ENCODE measurements around the gene TRIM33.

TRIM33 gene

DNA sequence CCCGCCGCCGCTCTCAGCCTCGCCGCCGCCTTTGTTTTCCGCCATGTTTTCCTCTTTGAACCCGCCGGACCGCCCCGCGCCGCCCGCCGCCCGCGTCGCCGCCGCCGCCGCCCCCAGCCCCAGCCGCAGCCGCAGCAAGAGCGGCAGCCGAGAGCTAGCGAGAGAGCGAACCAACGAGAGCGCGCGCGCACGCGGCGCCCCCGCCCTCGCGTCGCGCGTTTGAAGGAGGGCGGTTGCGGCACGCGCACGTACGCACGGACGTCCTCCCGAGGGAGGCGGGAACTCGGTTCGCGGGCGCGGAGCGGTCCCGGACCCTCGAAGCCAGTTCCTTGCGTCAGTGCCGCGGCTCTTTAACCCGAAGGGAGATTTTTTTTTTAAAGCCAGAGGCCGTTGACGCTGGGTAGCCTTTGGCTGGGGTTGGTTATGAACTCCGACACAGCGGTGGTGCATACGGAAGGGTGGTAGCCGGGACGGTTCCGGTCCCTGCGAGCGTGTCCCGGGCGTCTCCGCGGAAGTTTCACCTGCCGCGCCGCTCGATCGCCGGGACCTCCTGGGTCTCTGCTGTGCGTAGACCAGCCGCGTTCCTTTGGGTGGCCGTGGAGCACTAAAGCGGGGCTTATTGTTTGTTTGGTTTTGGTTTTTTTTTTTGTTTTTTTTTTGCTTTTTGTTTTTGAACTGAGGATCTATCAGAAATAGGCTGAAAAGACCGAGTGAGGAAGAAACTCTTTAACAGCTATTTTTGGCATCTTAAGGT is at the start of gene TRIM33:
TRIM33 (minus strand) TSS at position 172 of the 754 bp plus-strand sequence; CDS start at position 45, 127 bp downstream.
- DNase-seq, result peak; percentile 96

DNA sequence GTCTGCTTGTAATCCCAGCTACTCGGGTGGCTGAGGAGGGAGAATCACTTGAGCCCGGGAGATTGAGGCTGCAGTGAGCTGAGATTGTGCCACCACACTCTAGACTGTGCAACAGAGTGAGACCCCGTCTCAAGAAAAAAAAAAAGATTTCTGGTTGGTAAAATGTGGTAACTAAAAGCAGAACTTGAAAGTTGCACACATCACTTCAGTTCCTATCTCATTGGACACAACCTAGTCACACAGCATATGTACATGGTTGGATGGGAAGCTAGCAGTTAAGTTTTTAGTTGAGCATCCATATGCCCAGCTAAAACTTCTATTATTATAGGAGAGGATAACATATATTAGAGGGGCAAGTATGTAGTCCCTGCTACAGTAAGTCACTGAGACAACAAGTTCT is 48.4 kb upstream of the TRIM33 start:
- no peak for DNase-seq

DNA sequence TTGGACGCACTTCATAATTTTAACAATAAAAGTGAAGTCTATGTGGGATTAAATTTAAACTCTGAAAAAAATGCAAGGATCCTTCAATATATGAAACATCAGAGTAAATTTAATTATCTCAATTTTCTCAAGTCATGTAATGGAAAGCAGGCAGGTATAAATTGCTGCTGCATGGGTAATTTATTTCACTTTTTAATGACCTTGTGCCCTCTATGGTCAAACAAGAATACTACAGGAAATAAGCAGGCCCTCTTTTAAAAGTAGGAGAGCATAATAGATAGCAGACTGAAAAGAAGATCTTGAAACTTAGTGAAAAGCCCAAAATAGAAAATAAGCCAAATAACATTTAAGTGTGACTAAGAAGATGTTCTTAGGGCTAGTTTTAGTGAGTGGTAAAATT is 47.5 kb upstream of the TRIM33 start:
- no peak for DNase-seq

DNA sequence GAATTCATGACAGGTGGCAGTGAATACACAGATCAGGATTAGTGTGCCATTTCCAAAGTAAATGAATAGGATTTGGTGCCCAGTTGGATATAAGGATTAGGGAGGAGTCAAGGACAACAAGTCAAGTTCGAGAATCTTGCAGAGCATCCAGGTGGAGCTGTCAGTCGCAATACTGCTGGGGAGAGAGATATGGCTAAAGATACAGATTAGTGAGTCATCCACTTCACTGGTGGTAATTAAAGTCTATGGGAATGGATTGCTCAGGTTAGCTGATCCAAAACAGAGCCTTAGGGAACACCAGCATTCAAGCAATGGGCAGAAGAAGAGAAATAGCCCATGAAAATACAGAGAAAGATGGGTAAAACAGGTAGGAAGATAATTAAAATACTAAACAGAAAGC is 43.6 kb upstream of the TRIM33 start:
- DNase-seq, result no peak

DNA sequence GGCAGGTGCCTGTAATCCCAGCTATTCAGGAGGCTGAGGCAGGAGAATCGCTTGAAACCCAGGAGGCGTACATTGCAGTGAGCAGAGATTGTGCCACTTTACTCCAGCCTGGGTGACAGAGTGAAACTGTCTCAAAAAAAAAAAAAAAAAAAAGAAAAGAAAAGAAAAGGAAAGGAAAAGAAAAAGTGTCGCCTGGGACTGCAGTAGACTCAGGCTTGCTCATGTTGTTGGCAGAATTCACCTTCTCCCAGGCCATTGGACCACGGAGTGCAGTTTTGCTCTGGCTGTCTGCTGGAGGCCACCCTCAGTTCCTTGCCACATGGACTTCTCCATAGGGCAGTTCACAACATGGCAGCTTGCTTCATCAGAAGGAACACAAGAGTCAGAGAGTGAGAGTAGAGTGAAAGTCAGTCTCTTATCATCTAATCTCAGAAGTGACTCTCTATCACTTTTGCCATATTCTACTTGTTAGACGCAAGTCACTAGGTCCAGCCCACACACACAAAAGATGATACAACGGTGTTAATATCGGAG is 41.2 kb upstream of the TRIM33 start:
- DNase-seq, result no peak

DNA sequence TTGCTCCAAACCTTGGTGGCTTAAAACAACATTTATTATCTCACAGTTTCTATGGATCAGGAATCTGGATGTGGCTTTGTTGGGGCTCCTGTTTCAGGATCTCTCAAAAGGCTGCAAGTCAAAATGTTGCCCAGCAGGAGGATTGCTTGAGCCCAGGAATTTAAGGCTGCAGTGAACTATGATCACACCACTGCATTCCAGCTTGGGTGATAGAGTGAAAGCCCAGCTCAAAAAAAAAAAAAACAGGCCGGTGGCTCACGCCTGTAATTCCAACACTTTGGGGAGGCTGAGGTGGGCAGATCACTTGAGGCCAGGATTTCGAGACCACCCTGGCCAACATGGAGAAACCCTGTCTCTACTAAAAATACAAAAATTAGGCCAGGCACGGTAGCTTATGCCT is 40.4 kb upstream of the TRIM33 start:
- no peak for DNase-seq

DNA sequence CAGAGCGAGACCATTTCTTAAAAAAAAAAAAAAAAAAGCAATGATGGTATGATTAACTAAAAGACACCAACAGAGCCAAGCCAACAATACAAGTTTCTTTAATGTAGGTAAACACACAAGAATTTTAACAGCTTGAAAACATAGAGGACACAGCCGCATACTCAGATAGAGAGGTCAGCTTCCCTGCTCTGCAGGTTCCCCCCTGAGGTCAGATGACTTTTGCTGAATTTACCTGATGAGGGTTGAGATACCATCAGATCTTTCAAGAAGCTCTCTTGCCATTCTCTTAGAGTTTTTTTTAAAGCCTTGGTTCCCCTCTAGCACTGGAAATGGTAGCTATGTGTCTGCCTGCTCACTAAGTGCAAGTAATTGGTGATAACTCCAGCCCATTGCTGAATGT is 39.3 kb upstream of the TRIM33 start:
- no peak for DNase-seq

DNA sequence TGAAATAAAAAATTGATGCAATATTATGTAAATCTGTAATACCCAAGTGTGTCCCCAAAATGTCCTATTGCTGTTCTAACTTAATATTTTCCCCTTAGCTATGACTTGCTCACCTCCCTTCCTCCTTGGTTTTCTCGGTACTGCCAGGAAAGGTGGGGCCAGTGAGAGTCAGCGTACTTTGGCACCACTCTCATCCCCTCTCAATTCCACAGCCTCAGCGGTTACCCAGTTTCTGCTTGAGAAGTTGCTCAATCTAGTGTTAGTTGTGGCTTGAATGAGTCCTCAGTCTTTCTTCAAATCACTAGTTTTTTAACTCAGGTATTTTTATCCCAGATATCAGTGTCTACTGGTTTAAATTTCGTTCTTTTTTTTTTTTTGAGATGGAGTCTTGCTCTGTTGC is 38.1 kb upstream of the TRIM33 start:
- no peak for DNase-seq

DNA sequence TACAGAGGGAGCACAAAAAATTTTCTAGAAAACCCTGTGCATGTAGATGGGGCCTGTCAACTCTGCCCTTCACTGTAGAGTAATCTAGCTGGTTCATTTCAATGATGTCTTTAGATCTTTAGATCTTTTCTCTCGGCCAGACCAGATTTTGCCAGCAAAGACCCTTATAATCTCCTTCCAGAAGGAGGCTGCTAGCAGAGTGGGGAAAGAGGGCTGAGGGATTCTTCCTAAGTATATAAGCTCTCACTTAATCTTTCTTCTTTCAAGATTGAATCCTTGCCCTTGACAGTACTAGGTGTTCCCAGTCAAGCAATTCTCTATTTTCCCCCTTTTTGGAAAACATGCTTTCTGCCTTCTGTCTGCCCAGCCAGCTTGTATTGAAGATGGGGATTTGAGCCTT is 36.1 kb upstream of the TRIM33 start:
- DNase-seq, result no peak

DNA sequence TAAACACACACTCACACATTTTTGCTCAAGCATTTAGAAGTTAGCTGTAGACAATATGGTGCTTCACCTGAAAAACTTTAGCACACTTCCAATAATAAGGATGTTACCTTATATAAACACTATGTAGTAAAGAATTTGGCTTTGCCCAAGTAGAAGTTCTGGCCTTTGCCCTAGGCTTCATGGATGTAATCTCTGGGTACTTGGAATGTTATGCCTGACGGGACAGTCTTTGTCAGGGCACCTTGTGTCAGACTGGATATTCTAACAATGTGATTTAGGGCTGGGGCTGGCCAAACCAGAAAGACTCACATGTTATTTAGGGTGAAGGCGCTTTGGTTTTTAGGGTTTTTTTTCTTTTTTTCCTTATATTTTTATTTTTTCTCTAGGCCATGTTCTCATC is 34.8 kb upstream of the TRIM33 start:
- DNase-seq, result no peak

DNA sequence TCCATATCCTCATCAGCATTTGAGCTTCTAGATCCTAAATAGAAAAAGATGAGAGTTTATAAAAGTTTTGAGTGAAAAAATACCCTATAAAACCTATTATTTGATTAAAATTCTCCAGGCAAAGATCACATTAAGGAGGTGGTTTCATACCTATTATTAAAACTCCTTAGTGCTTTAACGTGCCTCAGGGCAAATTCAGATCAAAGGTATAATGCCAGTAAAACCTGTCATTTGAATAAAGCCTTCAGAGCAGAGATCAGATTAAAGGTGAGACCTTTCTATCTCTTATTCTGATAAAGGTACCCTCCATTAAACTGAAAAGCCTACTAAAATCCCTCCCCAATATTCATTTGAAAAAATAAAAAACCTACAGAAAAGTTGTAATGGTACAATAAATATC is 34.3 kb upstream of the TRIM33 start:
- no peak for DNase-seq

DNA sequence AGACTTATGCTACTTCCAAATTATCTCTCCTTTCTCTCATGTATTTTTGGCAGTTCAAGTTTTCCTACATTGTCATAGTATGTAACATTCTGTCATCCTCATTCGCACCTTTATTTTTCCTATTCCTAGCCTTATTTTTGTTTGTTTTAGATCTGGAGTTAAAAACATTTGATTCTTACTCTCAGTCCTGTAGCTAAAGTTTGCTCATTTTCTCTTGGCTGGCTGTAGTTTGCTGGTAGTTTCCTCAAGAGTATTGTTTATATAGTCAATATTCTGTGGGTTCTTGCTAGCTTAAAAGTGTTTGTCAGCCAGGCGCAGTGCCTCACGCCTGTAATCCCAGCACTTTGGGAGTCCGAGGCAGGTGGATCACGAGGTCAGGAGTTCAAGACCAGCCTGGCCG is 29.8 kb upstream of the TRIM33 start:
- DNase-seq, result no peak

DNA sequence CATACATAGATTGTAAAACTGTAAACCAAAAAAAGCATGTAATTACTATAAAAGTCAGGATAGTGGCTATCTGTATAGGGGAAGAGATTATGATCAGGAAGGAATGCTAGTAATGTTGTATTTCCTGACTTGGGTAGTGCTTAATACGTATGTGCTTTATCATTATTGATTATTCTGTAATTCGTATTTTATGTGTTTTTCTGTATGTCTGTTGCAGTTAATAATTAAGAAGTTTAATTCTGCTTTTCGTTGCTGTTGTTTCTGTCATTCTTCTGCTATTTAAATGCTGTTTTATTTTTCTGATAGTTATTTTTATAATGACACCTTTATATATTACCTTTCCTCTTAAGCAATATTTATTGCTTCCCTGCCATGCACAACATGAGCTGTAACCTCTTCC is 29.3 kb upstream of the TRIM33 start:
- no peak for DNase-seq

DNA sequence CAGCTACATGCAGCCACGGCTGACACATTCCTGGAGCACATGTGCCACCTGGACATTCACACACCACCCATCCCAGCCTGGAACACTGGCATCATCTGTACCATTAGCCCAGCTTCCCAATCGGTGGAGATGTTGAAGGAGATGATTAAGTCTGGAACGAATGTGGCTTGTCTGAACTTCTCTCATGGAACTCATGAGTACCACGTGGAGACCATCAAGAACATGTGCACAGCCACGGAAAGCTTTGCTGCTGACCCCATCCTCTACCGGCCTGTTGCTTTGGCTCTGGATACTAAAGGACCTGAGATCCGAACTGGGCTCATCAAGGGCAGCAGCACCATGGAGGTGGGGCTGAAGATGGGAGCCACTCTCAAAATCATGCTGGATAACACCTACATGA is 25.0 kb upstream of the TRIM33 start:
- DNase-seq, result no peak

DNA sequence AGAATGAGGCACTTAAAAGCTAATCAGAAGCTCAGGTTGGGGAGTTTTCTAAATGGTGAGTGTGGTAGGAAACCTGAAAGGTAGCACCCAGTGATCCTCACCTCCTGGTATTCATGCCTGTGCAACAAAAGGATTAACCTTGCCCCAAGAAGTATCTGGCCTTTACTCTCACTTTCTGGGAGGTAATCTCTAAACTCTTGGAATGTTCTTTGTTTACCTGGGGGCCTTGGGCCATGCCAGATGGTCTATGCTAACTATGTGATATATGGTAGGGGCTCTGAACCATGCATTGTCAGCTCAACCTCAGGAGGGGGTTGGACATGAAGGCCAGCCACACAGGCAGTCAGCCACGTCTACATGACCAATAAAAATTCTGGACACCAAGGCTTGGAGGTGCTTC is 24.4 kb upstream of the TRIM33 start:
- DNase-seq, result no peak

DNA sequence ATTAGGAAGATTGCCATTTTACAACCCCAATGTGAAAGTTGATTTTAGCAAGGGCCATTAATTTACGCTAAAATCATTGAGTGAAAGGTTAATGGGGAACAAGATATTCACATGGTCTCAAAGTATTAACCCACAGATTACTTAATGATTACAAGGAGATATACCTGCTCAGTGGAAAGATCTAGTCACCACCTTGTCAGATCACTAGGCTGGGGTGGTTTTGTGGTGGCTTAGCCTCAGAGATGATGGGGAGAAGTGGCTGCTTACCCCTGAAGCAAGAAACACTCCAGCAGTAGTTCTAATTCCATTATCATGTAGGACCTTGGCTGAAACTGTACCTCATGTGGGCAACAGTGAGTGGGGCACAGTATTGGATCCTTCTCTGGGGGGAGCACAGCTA is 20.1 kb upstream of the TRIM33 start:
- no peak for DNase-seq

DNA sequence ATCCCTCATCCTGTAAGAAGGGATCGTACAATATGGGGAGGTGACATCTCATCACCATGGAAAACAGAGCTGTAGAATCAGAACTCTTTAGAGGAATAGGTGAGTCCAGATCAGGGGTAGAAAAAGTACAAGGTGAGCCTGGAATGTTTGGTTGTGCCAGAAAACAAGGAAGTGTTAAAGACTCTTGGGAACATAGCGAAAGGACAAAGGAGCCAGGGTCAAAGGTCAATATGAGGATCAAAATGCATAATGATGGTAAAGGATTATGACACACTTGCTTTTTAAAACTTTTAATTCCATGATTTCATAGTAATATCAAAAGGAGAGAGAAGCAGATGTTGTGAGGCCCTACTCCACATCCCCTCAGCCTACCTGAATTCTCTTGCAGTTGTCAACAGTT is 19.2 kb upstream of the TRIM33 start:
- DNase-seq, result no peak

DNA sequence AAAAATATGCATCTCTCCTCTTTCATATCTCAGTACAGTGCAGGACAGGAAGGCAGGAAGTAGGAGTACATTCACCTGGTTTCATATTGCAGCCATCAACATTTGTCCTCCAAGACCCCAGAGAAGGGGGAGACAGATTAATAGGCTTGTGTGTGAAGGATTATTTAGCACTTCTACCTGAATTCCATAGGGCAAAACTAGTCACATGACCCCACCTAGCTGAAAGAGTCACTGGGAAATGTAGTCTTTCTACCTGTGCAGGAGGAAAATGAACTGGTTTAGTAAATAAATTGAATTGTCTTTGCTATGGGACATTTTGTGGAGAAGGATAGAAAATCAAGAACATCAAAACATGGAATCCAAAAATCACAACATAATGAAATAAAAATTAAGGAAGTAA is 13.9 kb upstream of the TRIM33 start:
- no peak for DNase-seq

DNA sequence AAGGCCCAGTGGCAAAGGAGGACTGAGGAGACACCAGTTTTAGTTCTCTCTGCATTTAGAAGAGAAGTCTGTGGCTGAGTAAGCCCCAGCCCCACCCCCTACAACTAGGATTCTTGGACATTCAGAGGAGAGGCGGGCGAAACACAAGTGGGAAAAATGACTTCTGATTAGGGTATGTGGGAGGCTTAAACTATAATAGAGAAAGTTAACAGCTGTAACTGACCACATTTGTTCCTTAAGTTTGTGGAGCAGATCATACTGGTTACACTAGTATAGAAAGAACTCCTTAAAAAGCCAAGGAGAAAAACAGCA is 11.2 kb upstream of the TRIM33 start:
- no peak for DNase-seq

DNA sequence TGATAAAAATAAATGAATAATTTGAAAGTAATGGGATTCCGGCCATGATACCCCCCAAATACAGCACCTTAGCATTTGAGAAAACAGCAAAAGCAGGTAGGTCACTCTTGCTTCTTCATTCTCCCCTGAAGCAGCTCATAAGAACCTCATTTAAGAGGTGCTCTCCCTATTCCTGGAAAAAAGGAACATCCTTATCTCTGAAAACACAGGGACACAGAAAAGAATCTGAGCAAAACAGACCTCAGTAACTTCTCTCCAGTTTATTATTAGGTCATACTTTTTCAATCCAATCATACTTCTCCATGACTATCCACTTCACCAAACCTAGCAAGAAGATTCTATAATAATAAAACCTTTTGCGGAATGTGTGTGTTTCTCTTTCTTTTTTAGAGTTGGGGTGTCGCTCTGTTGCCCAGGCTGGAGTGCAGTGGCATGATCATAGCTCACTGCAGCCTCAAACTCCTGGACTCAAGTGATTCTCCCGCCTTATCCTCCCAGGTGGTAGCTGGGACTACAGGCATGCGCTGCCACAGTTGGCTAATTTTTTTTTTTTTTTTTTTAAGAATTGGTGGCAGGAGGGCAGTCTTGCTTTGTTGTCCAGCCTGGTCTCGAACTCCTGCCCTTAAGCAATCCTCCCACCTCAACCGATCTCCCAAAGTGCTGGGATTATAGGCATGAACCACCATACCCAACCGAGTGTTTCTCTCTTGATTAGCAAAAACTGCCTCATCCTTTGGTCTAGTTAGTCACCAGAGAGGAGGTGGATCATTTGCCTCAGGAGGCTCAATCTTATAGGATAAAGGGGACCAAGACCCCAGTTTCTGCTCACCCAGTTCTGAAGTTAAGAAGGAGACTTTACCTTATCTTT is 10.6 kb upstream of the TRIM33 start:
- no peak for DNase-seq

DNA sequence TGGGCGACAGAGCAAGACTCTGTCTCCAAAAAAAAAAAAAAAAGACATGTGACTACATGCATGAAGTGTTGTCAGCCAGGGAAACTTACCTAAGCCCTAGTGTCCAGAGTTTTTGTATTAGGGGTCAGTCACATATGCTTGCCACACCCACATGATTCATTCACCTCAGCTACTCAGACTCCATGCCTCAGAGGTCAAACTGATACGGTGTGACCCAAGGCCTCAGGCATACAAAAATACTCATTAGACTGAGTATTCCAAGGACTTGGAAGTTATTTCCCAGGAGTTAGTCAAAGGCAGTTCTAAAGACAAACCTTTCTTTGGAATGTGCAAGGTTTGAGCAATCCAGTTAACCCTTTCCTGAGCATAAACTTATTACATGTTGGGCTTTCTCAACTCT is 6.3 kb upstream of the TRIM33 start:
- DNase-seq, result no peak

DNA sequence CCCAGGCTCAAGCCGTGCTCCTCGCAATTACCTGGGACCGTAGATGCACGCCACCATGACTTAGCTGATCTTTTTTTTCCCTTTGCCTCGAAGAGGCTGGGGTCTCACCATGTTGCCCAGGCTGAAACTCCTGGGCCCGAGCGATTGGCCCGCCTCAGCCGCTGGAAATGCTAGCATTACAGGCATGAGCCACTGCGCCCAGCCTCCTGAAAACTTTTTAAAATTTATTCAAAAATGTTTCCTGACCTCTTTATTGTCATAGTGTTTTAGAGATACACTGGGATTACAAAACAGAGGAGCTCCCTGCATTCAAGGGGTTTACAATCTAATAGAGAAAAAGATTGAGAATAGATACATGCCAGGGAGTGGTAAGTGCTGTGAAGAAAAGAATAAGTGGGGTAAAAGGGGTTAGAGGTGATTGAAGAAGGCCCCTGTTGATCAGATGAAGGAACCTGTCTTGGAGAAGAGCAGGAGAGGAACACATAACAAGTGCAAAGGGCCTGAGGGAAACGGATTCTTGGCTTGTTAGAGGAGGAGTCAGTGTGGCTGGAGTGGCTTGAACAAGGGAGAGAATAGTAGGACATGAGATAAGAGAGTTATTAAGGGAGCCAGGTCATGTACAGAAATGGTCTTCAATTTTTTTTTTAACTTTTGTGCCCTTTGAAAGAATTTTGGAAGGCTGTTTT is 1.7 kb upstream of the TRIM33 start:
- DNase-seq, result no peak

DNA sequence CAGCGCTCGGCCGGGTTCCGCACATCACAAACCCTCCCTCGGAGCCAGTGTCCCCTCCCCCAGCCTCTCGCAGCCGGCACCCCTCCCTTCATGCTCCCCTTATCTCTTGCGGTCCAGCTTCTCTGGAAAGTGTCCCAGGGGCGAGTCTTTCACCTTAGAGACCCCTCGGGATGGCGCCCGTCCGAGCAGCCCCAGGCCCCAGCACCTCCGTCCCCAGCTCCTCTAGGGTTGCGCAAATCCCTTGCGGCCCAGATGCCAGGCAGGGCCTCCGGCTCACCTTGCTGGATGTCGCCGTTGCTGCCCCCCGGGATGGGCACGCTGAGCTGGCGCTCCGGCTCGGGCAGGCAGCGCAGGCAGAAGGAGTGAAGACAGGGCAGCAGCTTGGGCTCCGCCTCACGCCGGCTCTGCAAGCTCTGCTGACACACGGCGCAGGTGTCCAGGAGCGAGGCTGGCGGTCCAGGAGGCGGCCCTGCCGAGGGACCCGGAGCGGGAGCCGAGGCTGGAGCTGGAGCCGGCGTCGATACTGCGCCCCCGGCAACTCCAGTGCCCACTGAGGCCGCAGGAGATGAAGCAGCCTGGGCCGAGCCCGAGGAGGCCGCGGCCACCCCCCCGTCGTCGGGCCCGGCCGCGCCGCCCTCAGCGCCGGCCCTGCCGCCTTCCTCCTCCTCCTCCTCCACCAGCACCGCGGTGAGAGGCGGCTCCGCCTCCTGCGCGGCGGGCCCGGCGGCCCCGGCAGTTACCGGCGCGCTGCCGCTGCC is 550 bp downstream of the TRIM33 start:
- DNase-seq, result peak; percentile 69

All from activated CD8-positive, alpha-beta memory T cell treated with anti-CD3 and anti-CD28 coated beads, Interleukin-2, amount 50 U/mL, for 48 hours (primary cell).